Measurements from ENCODE around the gene EXOSC9. TPM values are rescaled to one million over a fixed set of nuclear protein-coding genes. Genes with fewer than 3 reads are reported as not detected.
A peak's percentile ranks its signal among the peaks of the same experiment; 100 is the strongest.

EXOSC9 gene
- total RNA-seq, 1 experiment from 2014 or later: 69.1 TPM

GRCh38 chr4:121799867-121800501 lies 1.1 kb upstream of the EXOSC9 start:
- H3K4me3 Mint-ChIP-seq: peak overlapping the region in 1 of 2 experiments; percentile 92; a peak in 1 of 5 replicates
- no peak overlapping the region for H2BK5ac ChIP-seq (ENCODE audit: insufficient read length, low read length)
- no peaks in the 10 kb centered on the region for H3K9me3 Mint-ChIP-seq
- H2AFZ ChIP-seq (ENCODE audit: low read length): no peak overlapping the region
- peaks cover 14 to 30% (median 20%) of the 10 kb centered on the region in 3 experiments for H3K36me3 Mint-ChIP-seq (ENCODE audit: insufficient read depth in 1 of 3, low read depth in 3 of 3)
- no peak overlapping the region for H3K18ac ChIP-seq (ENCODE audit: insufficient read length, low read depth, low read length)
- WGBS (ENCODE audit: extremely low coverage, insufficient read length, low lambda C conversion rate): no CpG with 5 or more reads among the region's 3 CpGs
- no peak overlapping the region for H3K14ac ChIP-seq (ENCODE audit: insufficient read depth, low read length)
- H3K4me1 Mint-ChIP-seq: peaks cover 32 to 42% of the 10 kb centered on the region in 2 experiments
- H3K9ac ChIP-seq (ENCODE audit: extremely low read depth, insufficient read length, low read length): no peak overlapping the region
- no peak overlapping the region for H4K8ac ChIP-seq (replicated peaks; ENCODE audit: insufficient read length, low read depth, low read length)
- H2BK15ac ChIP-seq (ENCODE audit: low read depth, low read length): no peak overlapping the region
- no peak overlapping the region for H3K27ac Mint-ChIP-seq
- H3K23ac ChIP-seq (ENCODE audit: insufficient read length, low read depth, low read length): no peak overlapping the region
- H3K79me1 ChIP-seq (ENCODE audit: insufficient read depth, low read depth, low read length, poor library complexity, severe bottlenecking): no peaks in the 10 kb centered on the region
- no peaks in the 10 kb centered on the region for H3K27me3 ChIP-seq (ENCODE audit: insufficient read depth, low read length)
- H3K4me1 ChIP-seq (ENCODE audit: insufficient read depth, low read length): no peaks in the 10 kb centered on the region; the same call in 1 of the 2 replicates
- H3K27ac ChIP-seq (ENCODE audit: insufficient read length, low read depth, low read length): no peak overlapping the region
- TF ChIP-seq, protein P1, sequence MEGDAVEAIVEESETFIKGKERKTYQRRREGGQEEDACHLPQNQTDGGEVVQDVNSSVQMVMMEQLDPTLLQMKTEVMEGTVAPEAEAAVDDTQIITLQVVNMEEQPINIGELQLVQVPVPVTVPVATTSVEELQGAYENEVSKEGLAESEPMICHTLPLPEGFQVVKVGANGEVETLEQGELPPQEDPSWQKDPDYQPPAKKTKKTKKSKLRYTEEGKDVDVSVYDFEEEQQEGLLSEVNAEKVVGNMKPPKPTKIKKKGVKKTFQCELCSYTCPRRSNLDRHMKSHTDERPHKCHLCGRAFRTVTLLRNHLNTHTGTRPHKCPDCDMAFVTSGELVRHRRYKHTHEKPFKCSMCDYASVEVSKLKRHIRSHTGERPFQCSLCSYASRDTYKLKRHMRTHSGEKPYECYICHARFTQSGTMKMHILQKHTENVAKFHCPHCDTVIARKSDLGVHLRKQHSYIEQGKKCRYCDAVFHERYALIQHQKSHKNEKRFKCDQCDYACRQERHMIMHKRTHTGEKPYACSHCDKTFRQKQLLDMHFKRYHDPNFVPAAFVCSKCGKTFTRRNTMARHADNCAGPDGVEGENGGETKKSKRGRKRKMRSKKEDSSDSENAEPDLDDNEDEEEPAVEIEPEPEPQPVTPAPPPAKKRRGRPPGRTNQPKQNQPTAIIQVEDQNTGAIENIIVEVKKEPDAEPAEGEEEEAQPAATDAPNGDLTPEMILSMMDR (conservative IDR thresholded peaks at IDR 0.05): no peak
- no peak for DNase-seq
- peaks cover 7% of the 10 kb centered on the region for H3K23me2 ChIP-seq (ENCODE audit: insufficient read length, low read depth, low read length, poor library complexity, severe bottlenecking)
- H2BK12ac ChIP-seq (ENCODE audit: insufficient read length, low read depth, low read length): no peak overlapping the region
- H2BK20ac ChIP-seq (ENCODE audit: low read depth, low read length, poor library complexity, severe bottlenecking): no peak overlapping the region
- H3K27me3 Mint-ChIP-seq (ENCODE audit: low read depth): no peaks in the 10 kb centered on the region
- H4K5ac ChIP-seq (ENCODE audit: insufficient read length, low read depth, low read length): no peak overlapping the region
- H3K79me2 ChIP-seq (ENCODE audit: insufficient read depth, low read length): peaks cover 4% of the 10 kb centered on the region; the same call in 1 of the 2 replicates
- no peak overlapping the region for H4K91ac ChIP-seq (ENCODE audit: insufficient read length, low read depth, low read length)
- no peak overlapping the region for H3K56ac ChIP-seq (ENCODE audit: insufficient read length, low read depth, low read length)
- no peak overlapping the region for H3K4me2 ChIP-seq (ENCODE audit: insufficient read depth, insufficient read length, low read length)
- no peaks in the 10 kb centered on the region for H4K20me1 ChIP-seq (ENCODE audit: control insufficient read depth, insufficient read depth, insufficient read length)
- no peak overlapping the region for H2BK120ac ChIP-seq (ENCODE audit: low read depth, low read length, poor library complexity, severe bottlenecking)
- H2AK5ac ChIP-seq (ENCODE audit: insufficient read length, low read length): no peak overlapping the region
- no peaks in the 10 kb centered on the region for H3K9me3 ChIP-seq (ENCODE audit: control insufficient read depth, low read depth, low read length)
- no peak overlapping the region for H3T11ph ChIP-seq (ENCODE audit: low read length)
- no peak overlapping the region for H3K4ac ChIP-seq (ENCODE audit: low read depth, low read length)

Data from H9 (cell line).